Hepatocyte (in vitro differentiated cells): ENCODE measurements around the gene HERC3. TPM values are rescaled to one million over a fixed set of nuclear protein-coding genes. Genes with fewer than 3 reads are reported as not detected.

Experiments used
- DNase-seq: peaks from one replicate; pipeline ENCODE4 v3.0.0-alpha.2; 2016; ENCODE audit warnings: low spot score
- H2AFZ ChIP-seq: fragments of 200-600 bp; sonication (generic); 2 replicates; pipeline ENCODE4 v1.6.0; 2016; ENCODE audit warnings: antibody characterized with exemption, mild to moderate bottlenecking
- H3K27ac ChIP-seq: fragments of 200-600 bp; sonication (generic); 2 replicates; pipeline ENCODE4 v1.5.1; 2016; ENCODE audit warnings: mild to moderate bottlenecking
- H3K27me3 ChIP-seq: fragments of 200-600 bp; sonication (generic); 2 replicates; pipeline ENCODE4 v1.6.1; 2016
- H3K36me3 ChIP-seq: fragments of 200-600 bp; sonication (generic); replicated peaks from 2 replicates; pipeline ENCODE4 v1.5.1; 2016; ENCODE audit warnings: low read depth; ENCODE audit not compliant: insufficient read depth
- H3K4me1 ChIP-seq: fragments of 200-600 bp; sonication (generic); 2 replicates; pipeline ENCODE4 v1.5.1; 2016; ENCODE audit warnings: mild to moderate bottlenecking, moderate library complexity; ENCODE audit not compliant: insufficient read depth
- H3K4me2 ChIP-seq: fragments of 200-600 bp; sonication (generic); 2 replicates; pipeline ENCODE4 v1.6.0; 2016
- H3K4me3 ChIP-seq: fragments of 200-600 bp; sonication (generic); 2 replicates; pipeline ENCODE4 v1.5.1; 2016; ENCODE audit warnings: mild to moderate bottlenecking
- H3K79me2 ChIP-seq: fragments of 200-600 bp; sonication (generic); 2 replicates; pipeline ENCODE4 v1.6.0; 2017; ENCODE audit warnings: mild to moderate bottlenecking
- H3K9me2 ChIP-seq: fragments of 200-600 bp; sonication (generic); replicated peaks from 2 replicates; pipeline ENCODE4 v1.6.0; 2017; ENCODE audit warnings: mild to moderate bottlenecking; ENCODE audit not compliant: insufficient read depth
- H3K9me3 ChIP-seq: fragments of 200-600 bp; sonication (generic); 2 replicates; pipeline ENCODE4 v1.5.1; 2016; ENCODE audit warnings: low read depth, mild to moderate bottlenecking
- H4K20me1 ChIP-seq: fragments of 200-600 bp; sonication (generic); 2 replicates; pipeline ENCODE4 v1.6.0; 2016; ENCODE audit warnings: mild to moderate bottlenecking; ENCODE audit not compliant: insufficient read depth, poor library complexity, severe bottlenecking
- CTCF ChIP-seq: fragments of 200-600 bp; sonication (generic); IDR thresholded peaks from 2 replicates; pipeline ENCODE4 v1.5.1; 2016; ENCODE audit warnings: antibody characterized with exemption, mild to moderate bottlenecking; ENCODE audit not compliant: poor library complexity
- EZH2 ChIP-seq: fragments of 200-600 bp; sonication (generic); IDR thresholded peaks from 2 replicates; pipeline ENCODE4 v1.6.1; 2016; ENCODE audit warnings: antibody characterized with exemption, mild to moderate bottlenecking, borderline replicate concordance
- EZH2phosphoT487 ChIP-seq: fragments of 200-600 bp; sonication (generic); IDR thresholded peaks from one replicate; pipeline ENCODE4 v1.6.1; 2018; ENCODE audit warnings: antibody characterized with exemption, mild to moderate bottlenecking, low read depth, moderate library complexity; ENCODE audit not compliant: unreplicated experiment, severe bottlenecking
- WGBS: methylation state at CpG from one replicate; pipeline ENCODE4 v1.1.6; 2016; ENCODE audit warnings: low lambda C conversion rate; ENCODE audit errors: missing lambda C conversion rate; 5-methylcytosine and 5-hydroxymethylcytosine counted together
- polyA plus RNA-seq: library from polyadenylated mRNA; unstranded; fragments of >200 nt; fragmentation: Nextera tagmentation; extraction: Ambion mirVana; gene quantifications from 2 replicates; pipeline ENCODE4 v1.2.1, GENCODE V29; 2016
- total RNA-seq: library from RNA; depleted of rRNA; stranded (reverse); fragments of >200 nt; gene quantifications from 2 replicates; pipeline ENCODE4 v1.2.3, GENCODE V29; 2014

Gene HERC3
- total and polyA plus RNA-seq, 2 experiments from 2014 or later = 8.6 to 13.2 TPM

GRCh38 chr4:88713782-88714181 lies 121.5 kb downstream of the HERC3 start:
- DNase-seq = no peak
- H3K79me2 ChIP-seq = no peaks in the 10 kb centered on the region
- no peak overlapping the region for H3K4me3 ChIP-seq
- H3K9me3 ChIP-seq = peaks cover 8% of the 10 kb centered on the region
- H4K20me1 ChIP-seq = no peaks in the 10 kb centered on the region
- no peak for TF ChIP-seq EZH2phosphoT487
- TF ChIP-seq EZH2 = no peak
- no peak for TF ChIP-seq CTCF
- no peak overlapping the region for H3K4me2 ChIP-seq
- no peak overlapping the region for H2AFZ ChIP-seq
- no peaks in the 10 kb centered on the region for H3K27me3 ChIP-seq
- H3K9me2 ChIP-seq = no peaks in the 10 kb centered on the region
- H3K4me1 ChIP-seq = no peaks in the 10 kb centered on the region
- no peaks in the 10 kb centered on the region for H3K36me3 ChIP-seq
- WGBS = 97% methylated on average over 1 of the region's 1 CpG
- no peak overlapping the region for H3K27ac ChIP-seq

GRCh38 chr4:88718098-88718497 lies 125.8 kb downstream of the HERC3 start:
- no peak for DNase-seq
- Histone ChIP-seq H3K4me1 (no peaks in the 10 kb centered on the region), H3K9me3 (peaks cover 8% of the 10 kb centered on the region), H4K20me1 (no peaks in the 10 kb centered on the region), H2AFZ (no peak overlapping the region), H3K79me2 (no peaks in the 10 kb centered on the region), H3K27ac (no peak overlapping the region), H3K36me3 (no peaks in the 10 kb centered on the region), H3K9me2 (no peaks in the 10 kb centered on the region), H3K27me3 (no peaks in the 10 kb centered on the region), H3K4me2 (no peak overlapping the region), H3K4me3 (no peak overlapping the region)
- TF ChIP-seq EZH2phosphoT487 (no peak), EZH2 (no peak)
- 98% methylated on average over 5 of the region's 5 CpGs for WGBS

- H3K79me2 ChIP-seq = no peaks in the 10 kb centered on the region
- no peaks in the 10 kb centered on the region for H3K27me3 ChIP-seq
- no peak overlapping the region for H3K4me3 ChIP-seq
- H3K9me2 ChIP-seq = no peaks in the 10 kb centered on the region
- TF ChIP-seq EZH2 = no peak
- no peak for TF ChIP-seq CTCF
- no peak for TF ChIP-seq EZH2phosphoT487
- no peaks in the 10 kb centered on the region for H3K36me3 ChIP-seq
- no peaks in the 10 kb centered on the region for H4K20me1 ChIP-seq
- no peak overlapping the region for H2AFZ ChIP-seq
- no peak overlapping the region for H3K27ac ChIP-seq
- DNase-seq = no peak
- H3K9me3 ChIP-seq = peaks cover 8% of the 10 kb centered on the region
- no peaks in the 10 kb centered on the region for H3K4me1 ChIP-seq
- no peak overlapping the region for H3K4me2 ChIP-seq
- 89% methylated on average over 1 of the region's 1 CpG for WGBS
Observed at GRCh38 chr4:88719381-88719780, 127.1 kb downstream of the HERC3 start.

- WGBS = 95% methylated on average over 10 of the region's 10 CpGs
Observed at GRCh38 chr4:88720451-88721428, 128.5 kb downstream of the HERC3 start.

More at GRCh38 chr4:88720451-88721428, 128.5 kb downstream of the HERC3 start:
- no peaks in the 10 kb centered on the region for H3K79me2 ChIP-seq
- no peaks in the 10 kb centered on the region for H3K9me2 ChIP-seq
- no peaks in the 10 kb centered on the region for H3K4me1 ChIP-seq
- no peak overlapping the region for H3K4me2 ChIP-seq
- H3K9me3 ChIP-seq = peaks cover 8% of the 10 kb centered on the region
- no peak for DNase-seq
- no peak overlapping the region for H3K4me3 ChIP-seq
- no peak overlapping the region for H2AFZ ChIP-seq
- H3K27me3 ChIP-seq = no peaks in the 10 kb centered on the region
- H4K20me1 ChIP-seq = no peaks in the 10 kb centered on the region
- no peak overlapping the region for H3K27ac ChIP-seq
- TF ChIP-seq CTCF (no peak), EZH2 (no peak), EZH2phosphoT487 (no peak)
- H3K36me3 ChIP-seq = no peaks in the 10 kb centered on the region
